Stomach smooth muscle (tissue), 2 donors: ENCODE measurements around the gene ACAA2.
"Not testable (repeated sequence)": the region's sequence is repeated elsewhere in the genome, so short reads cannot be mapped to it uniquely, and the experiment has no call there.

ENCODE experiments used
- H3K27ac ChIP-seq: one replicate; pipeline ENCODE4 v1.7.0; 2013; ENCODE audit warnings: mild to moderate bottlenecking, low read length, inconsistent platforms
- H3K27me3 ChIP-seq, 2 donors: one replicate each; pipeline ENCODE4 v1.7.0; 2013; ENCODE audit warnings: low read length in 2 of 2; ENCODE audit not compliant: insufficient read depth in 2 of 2, control insufficient read depth in 1 of 2
- H3K36me3 ChIP-seq, 2 donors: one replicate each; pipeline ENCODE4 v1.7.0; 2013; ENCODE audit warnings: low read length in 2 of 2; ENCODE audit not compliant: control insufficient read depth in 2 of 2, insufficient read depth in 2 of 2
- H3K4me1 ChIP-seq: one replicate; pipeline ENCODE4 v1.7.0; 2013; ENCODE audit warnings: low read length; ENCODE audit not compliant: control insufficient read depth, insufficient read depth
- H3K4me3 ChIP-seq, 2 donors: one replicate each; pipeline ENCODE4 v1.7.0; 2013; ENCODE audit warnings: low read length in 2 of 2
- H3K9ac ChIP-seq, 2 donors: one replicate each; pipeline ENCODE4 v1.7.0; 2013; ENCODE audit warnings: low read length in 2 of 2, mild to moderate bottlenecking in 1 of 2
- H3K9me3 ChIP-seq, 2 donors: one replicate each; pipeline ENCODE4 v1.7.0; 2013; ENCODE audit warnings: low read length in 2 of 2; ENCODE audit not compliant: control insufficient read depth in 2 of 2
- donor health status: healthy.
- donor health status: Pancreatic carcinoma.

Gene ACAA2

DNA sequence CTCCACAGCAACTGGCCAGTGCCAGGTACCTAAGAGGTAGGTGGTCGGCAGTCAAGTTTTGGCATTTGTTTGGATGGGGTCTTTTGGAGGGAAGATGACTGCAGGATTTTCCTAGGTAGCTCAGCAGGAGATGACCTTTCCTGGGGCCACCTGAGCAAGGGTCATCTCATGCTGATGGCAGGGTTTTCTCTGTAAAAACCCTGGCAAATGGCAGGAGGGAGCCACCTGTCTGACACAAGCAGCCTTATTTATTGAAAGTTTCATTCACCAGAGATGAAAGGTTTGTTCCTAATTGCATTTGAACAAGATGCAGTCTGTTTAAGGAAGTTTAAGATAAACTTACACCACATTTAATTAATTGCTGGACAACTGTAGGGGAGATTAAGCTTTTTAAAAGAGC lies 31.6 kb upstream of the ACAA2 start:
- Histone ChIP-seq H3K4me1 (peaks cover 10% of the 10 kb centered on the region), H3K36me3 (no peaks in the 10 kb centered on the region), H3K4me3 (no peak overlapping the region), H3K9me3 (no peaks in the 10 kb centered on the region), H3K9ac (no peak overlapping the region), H3K27me3 (peaks cover 26 to 28% of the 10 kb centered on the region in 2 donors), H3K27ac (no peak overlapping the region)

DNA sequence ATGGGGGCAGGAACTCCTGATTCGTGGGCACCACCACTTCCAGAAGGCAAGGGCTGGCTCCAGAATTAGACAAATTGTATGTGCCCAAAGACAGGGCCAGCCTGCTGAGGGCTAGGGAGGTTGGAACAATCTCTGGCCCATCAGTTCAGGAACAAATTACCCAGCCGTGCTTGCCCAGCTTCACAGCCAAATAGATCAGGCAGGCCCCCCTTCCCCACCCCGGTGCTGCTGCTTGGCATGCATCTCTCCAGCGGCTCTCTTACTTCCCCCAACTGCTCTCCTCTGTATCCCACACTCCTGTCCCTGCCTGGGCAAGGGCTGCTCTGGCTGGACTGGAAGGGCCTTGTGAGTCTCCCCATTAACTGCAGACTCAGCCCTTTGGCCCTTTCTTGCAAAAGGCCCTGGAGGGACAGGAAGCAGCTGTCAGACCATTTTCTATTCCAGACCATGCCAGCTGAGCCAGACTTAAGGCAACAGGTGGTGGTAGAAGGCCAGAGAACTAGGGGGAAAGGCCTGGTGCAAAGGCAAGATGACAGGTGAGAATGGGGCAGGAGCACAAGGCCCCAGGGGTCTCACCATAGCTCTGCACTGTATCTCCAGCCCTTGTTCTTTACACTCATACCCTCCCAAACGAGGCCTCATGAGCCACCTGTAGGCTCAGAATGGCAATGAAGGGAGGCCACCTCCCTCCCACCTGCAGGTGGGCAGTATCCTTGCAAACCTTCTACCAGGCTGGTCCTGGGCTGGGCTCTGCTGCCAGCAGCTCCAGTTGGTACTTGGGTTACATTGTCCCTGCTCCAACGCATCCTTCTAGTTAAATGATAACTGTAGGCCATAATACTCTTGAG lies 30.7 kb upstream of the ACAA2 start:
- H3K27ac ChIP-seq = no peak overlapping the region
- H3K4me1 ChIP-seq = peaks cover 10% of the 10 kb centered on the region
- no peaks in the 10 kb centered on the region for H3K9me3 ChIP-seq
- no peak overlapping the region for H3K4me3 ChIP-seq
- peaks cover 23 to 28% of the 10 kb centered on the region in 2 donors for H3K27me3 ChIP-seq
- peaks cover 0 to 3% of the 10 kb centered on the region in 2 donors for H3K36me3 ChIP-seq
- no peak overlapping the region for H3K9ac ChIP-seq

DNA sequence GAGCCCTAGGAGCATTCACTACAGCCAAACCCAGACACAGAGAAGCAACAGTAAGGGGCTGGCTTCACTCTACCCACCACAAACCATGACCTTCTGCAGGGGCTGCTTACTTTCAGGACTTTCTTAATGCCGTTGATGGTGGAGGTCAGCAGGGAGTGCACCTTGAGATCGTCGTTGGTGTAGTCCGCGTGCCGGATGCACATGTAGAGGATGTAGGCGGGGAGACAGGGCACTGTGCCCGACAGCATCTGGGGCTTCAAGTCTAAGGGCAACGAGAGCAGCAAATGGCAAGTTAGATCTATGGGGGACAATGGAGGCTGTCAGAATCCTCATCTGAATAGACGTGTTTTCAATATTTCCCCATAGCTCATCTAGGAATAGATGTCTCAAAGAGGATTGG lies 29.8 kb upstream of the ACAA2 start:
- H3K4me3 ChIP-seq = no peak overlapping the region
- peaks cover 0 to 3% of the 10 kb centered on the region in 2 donors for H3K36me3 ChIP-seq
- H3K9me3 ChIP-seq = no peaks in the 10 kb centered on the region
- no peak overlapping the region for H3K27ac ChIP-seq
- peaks cover 19 to 22% of the 10 kb centered on the region in 2 donors for H3K27me3 ChIP-seq
- H3K9ac ChIP-seq = no peak overlapping the region
- H3K4me1 ChIP-seq = peaks cover 10% of the 10 kb centered on the region

DNA sequence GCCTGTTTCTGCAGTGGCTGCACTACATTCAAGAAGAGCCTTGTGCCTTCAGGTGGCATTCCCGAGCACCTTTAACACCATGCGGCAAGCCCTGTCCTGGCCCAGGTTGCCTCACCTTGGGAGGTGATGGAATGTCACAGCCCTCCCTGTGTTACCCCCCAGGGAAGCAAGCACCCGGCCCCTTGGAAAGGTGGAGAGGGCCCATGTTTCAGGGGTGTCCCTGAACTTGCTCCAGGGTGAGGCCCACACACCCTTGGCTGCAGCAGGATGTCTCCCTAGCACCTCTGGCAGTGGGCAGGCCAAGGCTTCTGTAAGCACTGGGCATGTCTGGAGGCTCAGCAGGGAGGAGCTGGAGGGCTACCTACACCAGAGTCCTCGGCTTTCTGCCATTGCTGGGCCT lies 29.3 kb upstream of the ACAA2 start:
- Histone ChIP-seq H3K4me3 (no peak overlapping the region), H3K27me3 (peaks cover 14 to 17% of the 10 kb centered on the region in 2 donors), H3K9ac (no peak overlapping the region), H3K9me3 (no peaks in the 10 kb centered on the region), H3K36me3 (peaks cover 0 to 3% of the 10 kb centered on the region in 2 donors), H3K27ac (no peak overlapping the region), H3K4me1 (peaks cover 10% of the 10 kb centered on the region)

DNA sequence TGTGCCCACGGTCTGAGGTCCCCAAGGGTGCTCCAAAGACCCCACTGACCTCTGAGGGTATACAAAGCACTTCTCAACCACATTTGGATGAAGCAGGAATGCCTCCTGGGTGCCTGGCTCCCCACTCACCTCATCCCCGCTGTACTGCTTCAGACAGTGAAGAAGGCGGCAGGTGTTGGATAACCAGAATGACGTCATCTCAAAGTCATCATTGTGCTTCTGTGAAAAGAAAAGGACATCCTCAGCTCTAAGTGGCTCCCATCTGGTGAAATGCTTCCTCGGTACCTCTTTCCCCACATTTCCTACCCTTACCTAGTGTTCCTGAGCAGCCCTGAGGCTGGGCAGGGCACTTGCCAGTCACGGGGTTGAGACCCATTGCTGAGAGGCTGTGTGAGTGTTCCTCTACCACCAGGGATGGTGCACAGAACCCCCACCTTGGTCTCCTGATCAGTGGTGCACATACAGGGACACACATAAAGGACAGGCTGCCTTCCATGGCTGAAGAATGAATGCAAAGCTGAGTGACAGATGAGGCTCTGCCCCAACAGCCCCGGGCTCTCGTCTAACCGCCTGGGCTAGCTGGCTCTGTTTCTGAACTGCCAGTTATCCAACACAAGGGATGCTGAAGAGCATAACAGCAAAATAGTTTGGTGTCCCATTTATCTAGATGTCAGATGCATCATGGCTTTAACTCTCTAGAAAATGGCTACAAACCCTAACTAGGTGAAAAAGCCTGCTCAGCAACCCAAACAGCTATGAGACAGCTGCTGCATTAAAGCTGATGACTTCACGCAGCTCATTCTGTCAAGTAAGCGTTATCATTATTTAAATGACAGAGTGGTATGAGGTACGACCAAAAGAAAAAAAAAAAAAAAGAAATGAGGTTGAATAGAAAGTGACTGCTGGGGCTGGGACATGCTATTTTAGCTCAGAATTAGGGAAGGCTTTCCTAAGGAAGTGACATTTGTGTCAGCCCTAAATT lies 28.2 kb upstream of the ACAA2 start:
- Histone ChIP-seq H3K27ac (no peak overlapping the region), H3K4me3 (no peak overlapping the region), H3K4me1 (peaks cover 7% of the 10 kb centered on the region), H3K9me3 (no peaks in the 10 kb centered on the region), H3K27me3 (peaks cover 5 to 9% of the 10 kb centered on the region in 2 donors), H3K9ac (no peak overlapping the region), H3K36me3 (peaks cover 0 to 3% of the 10 kb centered on the region in 2 donors)

DNA sequence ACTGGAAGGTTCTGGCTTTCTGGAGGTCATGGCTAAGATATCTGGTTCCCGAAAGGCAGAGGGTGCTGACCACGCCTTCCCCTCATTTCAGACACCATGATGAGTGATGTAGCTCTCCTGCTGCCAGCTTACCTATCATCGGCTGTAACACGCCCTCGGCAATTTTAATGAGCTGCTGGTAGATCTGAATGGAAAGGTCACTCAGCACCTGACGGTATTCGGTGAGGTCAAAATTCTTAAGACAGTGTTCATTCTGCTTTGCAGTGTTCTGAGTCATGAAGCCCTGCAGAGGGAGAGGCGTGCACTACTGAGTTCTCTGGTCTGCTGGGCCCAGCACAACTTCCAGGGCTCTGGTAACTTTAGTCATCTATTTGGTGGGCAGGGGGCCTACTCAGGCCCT lies 25.7 kb upstream of the ACAA2 start:
- Histone ChIP-seq H3K4me3 (no peak overlapping the region), H3K27me3 (no peaks in the 10 kb centered on the region), H3K4me1 (no peaks in the 10 kb centered on the region), H3K36me3 (peaks cover 0 to 3% of the 10 kb centered on the region in 2 donors), H3K9ac (no peak overlapping the region), H3K27ac (no peak overlapping the region), H3K9me3 (no peaks in the 10 kb centered on the region)

DNA sequence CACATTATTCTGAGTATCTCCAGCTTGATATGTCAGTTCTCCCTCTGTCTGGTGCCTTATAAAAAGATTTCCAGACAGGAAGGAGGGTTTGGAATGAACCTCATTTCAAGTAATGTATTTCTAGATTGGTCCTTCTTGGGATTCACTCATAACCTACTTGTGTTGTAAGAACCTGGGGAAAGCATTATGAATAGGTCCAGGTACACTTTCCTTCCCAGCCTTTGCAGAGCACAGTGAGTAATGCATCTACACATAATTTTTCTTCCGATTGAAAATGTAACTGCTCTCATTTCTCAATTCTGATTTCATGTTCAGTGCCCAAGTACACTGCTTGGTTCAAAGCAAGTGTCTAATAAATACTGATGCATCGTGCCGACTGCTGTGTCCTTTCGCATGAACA lies 25.0 kb upstream of the ACAA2 start:
- Histone ChIP-seq H3K27ac (no peak overlapping the region), H3K36me3 (peaks cover 0 to 3% of the 10 kb centered on the region in 2 donors), H3K9me3 (no peaks in the 10 kb centered on the region), H3K9ac (no peak overlapping the region), H3K4me1 (no peaks in the 10 kb centered on the region), H3K27me3 (no peaks in the 10 kb centered on the region), H3K4me3 (no peak overlapping the region)

DNA sequence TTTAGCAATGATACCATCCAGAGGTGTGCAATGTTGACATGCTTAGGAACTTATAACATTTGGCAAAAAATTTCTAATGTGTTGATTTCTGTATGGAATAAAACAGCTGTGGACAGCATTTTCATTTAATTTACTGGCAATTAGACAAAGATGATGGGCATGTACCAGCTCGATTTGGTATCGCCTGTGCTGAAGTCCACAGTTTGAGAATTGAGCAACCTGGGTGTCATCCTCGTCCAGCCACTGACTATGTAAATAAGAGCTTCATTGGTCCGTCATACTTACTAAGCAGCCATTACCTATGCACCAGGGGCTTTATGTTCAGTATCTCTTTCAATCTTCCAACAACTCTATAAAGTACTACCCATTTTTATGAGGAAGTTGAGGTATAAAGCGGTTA lies 24.6 kb upstream of the ACAA2 start:
- no peak overlapping the region for H3K27ac ChIP-seq
- no peak overlapping the region for H3K9ac ChIP-seq
- no peaks in the 10 kb centered on the region for H3K27me3 ChIP-seq
- peaks cover 0 to 3% of the 10 kb centered on the region in 2 donors for H3K36me3 ChIP-seq
- no peaks in the 10 kb centered on the region for H3K4me1 ChIP-seq
- no peaks in the 10 kb centered on the region for H3K9me3 ChIP-seq
- no peak overlapping the region for H3K4me3 ChIP-seq

DNA sequence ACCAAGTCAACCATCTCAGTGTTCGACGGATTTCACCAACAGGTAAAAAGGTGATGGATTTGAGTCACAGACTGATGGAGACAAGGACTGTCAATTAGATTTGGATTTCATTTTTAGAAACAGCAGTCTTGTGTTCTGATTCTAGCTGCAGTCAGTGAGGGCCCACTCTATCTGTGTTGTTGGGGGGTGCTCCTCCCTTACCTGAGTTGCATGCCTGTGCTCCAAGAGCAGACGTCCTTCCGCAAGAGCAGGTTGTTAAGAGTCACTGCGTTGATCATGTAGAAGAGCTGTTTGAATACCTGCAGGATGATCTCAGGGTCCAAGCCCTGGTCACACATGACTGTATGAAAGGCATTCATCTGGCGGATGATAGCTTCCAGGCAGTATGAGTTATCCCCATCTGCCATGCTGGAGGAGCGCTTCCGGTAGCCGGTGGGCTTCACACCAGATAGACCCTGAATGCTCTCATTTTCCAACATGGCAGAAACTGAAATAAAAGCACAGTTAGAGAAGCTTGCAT lies 24.0 kb upstream of the ACAA2 start:
- not testable (repeated sequence) for H3K9me3 ChIP-seq, H3K36me3 ChIP-seq, H3K9ac ChIP-seq, H3K4me1 ChIP-seq, H3K4me3 ChIP-seq, H3K27ac ChIP-seq, H3K27me3 ChIP-seq

DNA sequence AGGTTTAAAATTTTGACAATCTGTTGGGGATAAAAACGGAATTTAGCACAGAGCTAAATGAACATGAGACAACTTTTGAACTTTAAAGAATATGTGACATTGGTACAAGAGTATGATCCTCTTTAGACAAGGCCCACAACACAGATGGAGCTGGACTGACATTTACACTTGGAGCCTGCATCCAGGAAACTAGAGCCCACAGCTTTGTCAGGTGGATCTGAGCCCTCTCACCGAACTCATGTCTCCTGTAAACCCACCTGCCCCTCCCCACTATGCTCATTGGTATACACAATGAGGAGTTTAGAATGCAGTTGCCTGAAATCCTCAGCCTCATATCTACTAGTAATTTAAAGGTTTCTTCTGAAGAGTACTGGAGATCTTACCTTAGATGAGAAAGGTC lies 22.1 kb upstream of the ACAA2 start:
- H3K27me3 ChIP-seq = no peaks in the 10 kb centered on the region
- H3K9me3 ChIP-seq = no peaks in the 10 kb centered on the region
- no peak overlapping the region for H3K9ac ChIP-seq
- H3K36me3 ChIP-seq = peaks cover 0 to 3% of the 10 kb centered on the region in 2 donors
- H3K4me1 ChIP-seq = no peaks in the 10 kb centered on the region
- no peak overlapping the region for H3K4me3 ChIP-seq
- H3K27ac ChIP-seq = no peak overlapping the region
